Measurements from ENCODE around the gene LAMA5.

DNA sequence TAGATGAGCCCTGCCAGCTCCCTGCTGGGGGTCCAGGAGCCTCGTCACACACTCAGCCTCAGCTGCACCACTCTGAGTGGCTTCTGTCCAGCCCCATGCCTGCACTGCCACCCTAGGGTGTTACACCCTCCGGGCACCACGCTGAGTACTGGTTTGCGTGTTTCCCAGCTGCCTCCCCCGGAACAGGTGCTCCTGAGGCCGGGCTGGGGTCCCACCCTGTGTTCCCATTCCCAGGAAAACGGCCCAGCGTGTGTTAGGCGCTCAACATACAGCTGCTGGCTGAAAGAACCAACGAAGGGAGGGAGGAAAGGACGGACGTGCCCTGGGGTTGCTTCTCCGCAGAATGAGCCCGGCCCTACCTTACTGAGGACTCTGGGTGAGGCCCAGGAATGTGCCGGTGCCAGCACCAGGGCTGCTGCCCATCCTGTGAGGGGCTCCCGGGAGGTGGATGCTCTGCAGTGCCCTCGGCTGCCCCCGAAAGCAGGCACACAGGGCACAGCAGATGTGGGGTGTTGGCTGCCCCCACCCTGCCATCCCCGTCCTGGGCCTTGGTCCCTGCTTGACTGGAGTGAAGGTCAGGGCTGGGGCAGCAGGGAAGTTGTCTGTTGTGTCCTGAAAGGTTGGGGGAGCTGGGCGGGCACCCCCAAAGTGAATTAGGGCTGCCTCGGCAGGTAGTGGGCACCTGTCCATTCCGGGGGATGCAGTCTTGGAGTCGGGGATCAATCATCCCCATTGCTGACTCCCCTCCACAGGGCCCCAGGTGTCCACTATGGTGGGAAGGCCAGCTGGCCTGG lies 16.3 kb downstream of the LAMA5 start:
- TF ChIP-seq, protein P1, sequence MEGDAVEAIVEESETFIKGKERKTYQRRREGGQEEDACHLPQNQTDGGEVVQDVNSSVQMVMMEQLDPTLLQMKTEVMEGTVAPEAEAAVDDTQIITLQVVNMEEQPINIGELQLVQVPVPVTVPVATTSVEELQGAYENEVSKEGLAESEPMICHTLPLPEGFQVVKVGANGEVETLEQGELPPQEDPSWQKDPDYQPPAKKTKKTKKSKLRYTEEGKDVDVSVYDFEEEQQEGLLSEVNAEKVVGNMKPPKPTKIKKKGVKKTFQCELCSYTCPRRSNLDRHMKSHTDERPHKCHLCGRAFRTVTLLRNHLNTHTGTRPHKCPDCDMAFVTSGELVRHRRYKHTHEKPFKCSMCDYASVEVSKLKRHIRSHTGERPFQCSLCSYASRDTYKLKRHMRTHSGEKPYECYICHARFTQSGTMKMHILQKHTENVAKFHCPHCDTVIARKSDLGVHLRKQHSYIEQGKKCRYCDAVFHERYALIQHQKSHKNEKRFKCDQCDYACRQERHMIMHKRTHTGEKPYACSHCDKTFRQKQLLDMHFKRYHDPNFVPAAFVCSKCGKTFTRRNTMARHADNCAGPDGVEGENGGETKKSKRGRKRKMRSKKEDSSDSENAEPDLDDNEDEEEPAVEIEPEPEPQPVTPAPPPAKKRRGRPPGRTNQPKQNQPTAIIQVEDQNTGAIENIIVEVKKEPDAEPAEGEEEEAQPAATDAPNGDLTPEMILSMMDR (IDR thresholded peaks at IDR 0.05; ENCODE audit: poor library complexity) = no peak
- TF ChIP-seq EZH2 (IDR thresholded peaks at IDR 0.05; ENCODE audit: borderline replicate concordance) = no peak
- no peak for TF ChIP-seq EZH2phosphoT487 (IDR thresholded peaks at IDR 0.05; ENCODE audit: low read depth, severe bottlenecking, unreplicated experiment)
